ENCODE measurements around the gene IGFL1. TPM values are rescaled to one million over a fixed set of nuclear protein-coding genes. Genes with fewer than 3 reads are reported as not detected.
"Not testable (repeated sequence)": the region's sequence is repeated elsewhere in the genome, so short reads cannot be mapped to it uniquely, and the experiment has no call there.

IGFL1 gene
- total RNA-seq, 4 donors from 2014 or later = not detected

- DNase-seq (ENCODE audit: extremely low spot score) = no peak
- H3K4me1 ChIP-seq = peaks cover 0 to 3% (median 0%) of the 10 kb centered on the region in 4 donors
- TF ChIP-seq POLR2AphosphoS5 (IDR thresholded peaks at IDR 0.05) (no peak), CTCF (IDR thresholded peaks at IDR 0.05) (no peak), POLR2A (IDR thresholded peaks at IDR 0.05; ENCODE audit: low read depth) (no peak), EP300 (IDR thresholded peaks at IDR 0.05) (no peak)
- no peaks in the 10 kb centered on the region for H3K9me3 ChIP-seq
- no peaks in the 10 kb centered on the region for H3K36me3 ChIP-seq
- H3K27ac ChIP-seq (replicated peaks in 1 of 4) = no peak overlapping the region
- 85% methylated on average over 10 of the region's 20 CpGs for WGBS
- H3K27me3 ChIP-seq = peaks cover 0 to 35% (median under 1%) of the 10 kb centered on the region in 4 donors
- H3K4me3 ChIP-seq = no peak overlapping the region
- intact Hi-C loops (cut with DNase I) = loop anchor here (5.0 kb wide), 1 partner anchor 109 kb away; no protein-coding TSS in a partner anchor
Observed at GRCh38 chr19:46186101-46186716, 43.3 kb upstream of the IGFL1 start.

GRCh38 chr19:46186717-46187101 is 42.8 kb upstream of the IGFL1 start:
- WGBS = 45% methylated on average over 5 of the region's 5 CpGs
- intact Hi-C loops (cut with DNase I) = loop anchor here (5.0 kb wide), 1 partner anchor 109 kb away; no protein-coding TSS in a partner anchor
- Histone ChIP-seq H3K9me3 (no peaks in the 10 kb centered on the region), H3K4me3 (no peak overlapping the region), H3K27me3 (peaks cover 0 to 39% (median 2%) of the 10 kb centered on the region in 4 donors), H3K36me3 (no peaks in the 10 kb centered on the region), H3K4me1 (peaks cover 0 to 3% (median 0%) of the 10 kb centered on the region in 4 donors), H3K27ac (replicated peaks in 1 of 4) (no peak overlapping the region)
- TF ChIP-seq POLR2A (IDR thresholded peaks at IDR 0.05; ENCODE audit: low read depth) (no peak), CTCF (IDR thresholded peaks at IDR 0.05) (no peak), EP300 (IDR thresholded peaks at IDR 0.05) (no peak), POLR2AphosphoS5 (IDR thresholded peaks at IDR 0.05) (no peak)
- DNase-seq (ENCODE audit: extremely low spot score) = no peak

- Histone ChIP-seq H3K36me3 (no peaks in the 10 kb centered on the region), H3K27ac (replicated peaks in 1 of 4) (no peak overlapping the region), H3K9me3 (no peaks in the 10 kb centered on the region), H3K27me3 (peaks cover 0 to 52% (median 2%) of the 10 kb centered on the region in 4 donors), H3K4me3 (no peak overlapping the region), H3K4me1 (peaks cover 0 to 3% (median 0%) of the 10 kb centered on the region in 4 donors)
- intact Hi-C loops (cut with DNase I) = loop anchor here (5.0 kb wide), 2 partner anchors 113 to 158 kb away; no protein-coding TSS in a partner anchor
- TF ChIP-seq POLR2AphosphoS5 (IDR thresholded peaks at IDR 0.05) (no peak), EP300 (IDR thresholded peaks at IDR 0.05) (no peak), POLR2A (IDR thresholded peaks at IDR 0.05; ENCODE audit: low read depth) (no peak)
- 58% methylated on average over 7 of the region's 8 CpGs for WGBS
- DNase-seq (ENCODE audit: extremely low spot score) = no peak
Observed at GRCh38 chr19:46189971-46190888, 39.3 kb upstream of the IGFL1 start.

GRCh38 chr19:46191356-46191755 is 38.2 kb upstream of the IGFL1 start:
- WGBS = 80% methylated on average over 4 of the region's 4 CpGs
- H3K36me3 ChIP-seq = no peaks in the 10 kb centered on the region
- TF ChIP-seq POLR2AphosphoS5 (IDR thresholded peaks at IDR 0.05) = no peak
- no peak for TF ChIP-seq POLR2A (IDR thresholded peaks at IDR 0.05; ENCODE audit: low read depth)
- no peak for TF ChIP-seq CTCF (IDR thresholded peaks at IDR 0.05)
- TF ChIP-seq EP300 (IDR thresholded peaks at IDR 0.05) = no peak
- peaks cover 0 to 3% (median 0%) of the 10 kb centered on the region in 4 donors for H3K4me1 ChIP-seq
- no peaks in the 10 kb centered on the region for H3K9me3 ChIP-seq
- no peak overlapping the region for H3K27ac ChIP-seq (replicated peaks in 1 of 4)
- peaks cover 0 to 61% (median 2%) of the 10 kb centered on the region in 4 donors for H3K27me3 ChIP-seq
- no peak overlapping the region for H3K4me3 ChIP-seq
- DNase-seq (ENCODE audit: extremely low spot score) = no peak
- intact Hi-C loops (cut with DNase I) = loop anchor here (5.0 kb wide), 1 partner anchor 159 kb away; no protein-coding TSS in a partner anchor

GRCh38 chr19:46191972-46192371 is 37.6 kb upstream of the IGFL1 start:
- H3K4me1 ChIP-seq = peaks cover 0 to 3% (median 0%) of the 10 kb centered on the region in 4 donors
- H3K36me3 ChIP-seq = no peaks in the 10 kb centered on the region
- TF ChIP-seq CTCF (IDR thresholded peaks at IDR 0.05) = no peak
- TF ChIP-seq EP300 (IDR thresholded peaks at IDR 0.05) = no peak
- TF ChIP-seq POLR2A (IDR thresholded peaks at IDR 0.05; ENCODE audit: low read depth) = no peak
- TF ChIP-seq POLR2AphosphoS5 (IDR thresholded peaks at IDR 0.05) = no peak
- no peak overlapping the region for H3K27ac ChIP-seq (replicated peaks in 1 of 4)
- 77% methylated on average over 3 of the region's 3 CpGs for WGBS
- no peaks in the 10 kb centered on the region for H3K9me3 ChIP-seq
- H3K27me3 ChIP-seq = peaks cover 0 to 68% (median 2%) of the 10 kb centered on the region in 4 donors
- DNase-seq (ENCODE audit: extremely low spot score) = no peak
- intact Hi-C loops (cut with DNase I) = loop anchor here (5.0 kb wide), 1 partner anchor 160 kb away; no protein-coding TSS in a partner anchor
- H3K4me3 ChIP-seq = no peak overlapping the region

GRCh38 chr19:46192626-46192991 is 36.9 kb upstream of the IGFL1 start:
- not testable (repeated sequence) for DNase-seq (ENCODE audit: extremely low spot score); H3K4me3 ChIP-seq; H3K36me3 ChIP-seq; H3K27ac ChIP-seq (replicated peaks in 1 of 4); H3K9me3 ChIP-seq; H3K4me1 ChIP-seq
- intact Hi-C loops (cut with DNase I) = loop anchor here (5.0 kb wide), 1 partner anchor 160 kb away; no protein-coding TSS in a partner anchor
- H3K27me3 ChIP-seq = peaks cover 0 to 73% (median 2%) of the 10 kb centered on the region in 4 donors
- 86% methylated on average over 5 of the region's 5 CpGs for WGBS
